Neuron (in vitro differentiated cells): ENCODE measurements around the gene IL2RA.
"Not testable (repeated sequence)": the region's sequence is repeated elsewhere in the genome, so short reads cannot be mapped to it uniquely, and the experiment has no call there.

ENCODE experiments used
- H2AFZ ChIP-seq: one replicate; pipeline ENCODE4 v1.6.1; 2013; ENCODE audit warnings: low read depth, mild to moderate bottlenecking, inconsistent platforms, low read length, moderate library complexity
- H3K27me3 ChIP-seq: one replicate; pipeline ENCODE4 v1.6.1; 2013; ENCODE audit warnings: low read length; ENCODE audit not compliant: insufficient read depth
- H3K36me3 ChIP-seq: one replicate; pipeline ENCODE4 v1.6.1; 2013; ENCODE audit warnings: low read length; ENCODE audit not compliant: insufficient read depth
- H3K4me1 ChIP-seq: one replicate; pipeline ENCODE4 v1.6.1; 2013; ENCODE audit warnings: low read length; ENCODE audit not compliant: insufficient read depth
- H3K4me3 ChIP-seq: 2 replicates; pipeline ENCODE4 v1.5.1; 2013; ENCODE audit warnings: mild to moderate bottlenecking, low read length, moderate library complexity
- H3K9me3 ChIP-seq: one replicate; pipeline ENCODE4 v1.6.1; 2013; ENCODE audit warnings: low read length

Gene IL2RA

GRCh38 chr10:5968037-5968680, 94.0 kb downstream of the IL2RA start:
- no peak overlapping the region for H3K4me3 ChIP-seq
- H2AFZ ChIP-seq = no peak overlapping the region
- no peaks in the 10 kb centered on the region for H3K4me1 ChIP-seq
- H3K27me3 ChIP-seq = peaks cover 13% of the 10 kb centered on the region
- no peaks in the 10 kb centered on the region for H3K36me3 ChIP-seq
- H3K9me3 ChIP-seq = no peaks in the 10 kb centered on the region

- no peak overlapping the region for H2AFZ ChIP-seq
- H3K36me3 ChIP-seq = no peaks in the 10 kb centered on the region
- no peaks in the 10 kb centered on the region for H3K4me1 ChIP-seq
- H3K27me3 ChIP-seq = peaks cover 19% of the 10 kb centered on the region
- H3K4me3 ChIP-seq = no peak overlapping the region
- H3K9me3 ChIP-seq = no peaks in the 10 kb centered on the region
Observed at GRCh38 chr10:5965266-5965665, 96.9 kb downstream of the IL2RA start.

DNA sequence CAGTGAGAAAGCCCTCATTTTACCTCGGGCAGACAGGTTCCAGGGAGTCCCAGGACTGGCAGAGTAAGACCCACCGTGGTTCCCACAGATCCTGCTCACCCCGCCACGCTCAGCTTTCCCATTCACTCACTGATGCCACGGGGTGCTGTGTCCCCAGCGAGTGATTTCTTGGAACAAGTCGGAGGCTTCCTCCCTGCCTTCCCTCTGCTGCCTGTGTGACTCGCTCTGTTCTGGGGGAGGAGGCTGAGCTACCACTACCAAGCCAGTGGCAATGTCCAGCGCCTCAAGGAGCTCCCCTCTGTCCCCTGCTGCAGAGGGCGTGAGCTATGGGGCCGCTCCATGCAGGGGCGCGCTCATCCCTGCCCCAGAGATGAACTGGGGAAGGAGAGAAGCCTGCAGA, 97.4 kb downstream of the IL2RA start:
- H3K36me3 ChIP-seq = no peaks in the 10 kb centered on the region
- H3K9me3 ChIP-seq = no peaks in the 10 kb centered on the region
- H2AFZ ChIP-seq = no peak overlapping the region
- no peak overlapping the region for H3K4me3 ChIP-seq
- H3K27me3 ChIP-seq = peaks cover 19% of the 10 kb centered on the region
- no peaks in the 10 kb centered on the region for H3K4me1 ChIP-seq

- no peaks in the 10 kb centered on the region for H3K36me3 ChIP-seq
- no peaks in the 10 kb centered on the region for H3K4me1 ChIP-seq
- no peaks in the 10 kb centered on the region for H3K9me3 ChIP-seq
- peaks cover 19% of the 10 kb centered on the region for H3K27me3 ChIP-seq
- H3K4me3 ChIP-seq = no peak overlapping the region
- H2AFZ ChIP-seq = no peak overlapping the region
Observed at GRCh38 chr10:5963591-5963990, 98.6 kb downstream of the IL2RA start.

- Histone ChIP-seq H3K9me3 (no peaks in the 10 kb centered on the region), H3K4me1 (no peaks in the 10 kb centered on the region), H3K36me3 (no peaks in the 10 kb centered on the region), H3K27me3 (peaks cover 19% of the 10 kb centered on the region), H3K4me3 (no peak overlapping the region), H2AFZ (no peak overlapping the region)
Observed at GRCh38 chr10:5963071-5963470, 99.1 kb downstream of the IL2RA start.

GRCh38 chr10:5962358-5962940, 99.7 kb downstream of the IL2RA start:
- H2AFZ ChIP-seq, H3K4me1 ChIP-seq, H3K9me3 ChIP-seq, H3K4me3 ChIP-seq, H3K36me3 ChIP-seq: not testable (repeated sequence)
- peaks cover 19% of the 10 kb centered on the region for H3K27me3 ChIP-seq

DNA sequence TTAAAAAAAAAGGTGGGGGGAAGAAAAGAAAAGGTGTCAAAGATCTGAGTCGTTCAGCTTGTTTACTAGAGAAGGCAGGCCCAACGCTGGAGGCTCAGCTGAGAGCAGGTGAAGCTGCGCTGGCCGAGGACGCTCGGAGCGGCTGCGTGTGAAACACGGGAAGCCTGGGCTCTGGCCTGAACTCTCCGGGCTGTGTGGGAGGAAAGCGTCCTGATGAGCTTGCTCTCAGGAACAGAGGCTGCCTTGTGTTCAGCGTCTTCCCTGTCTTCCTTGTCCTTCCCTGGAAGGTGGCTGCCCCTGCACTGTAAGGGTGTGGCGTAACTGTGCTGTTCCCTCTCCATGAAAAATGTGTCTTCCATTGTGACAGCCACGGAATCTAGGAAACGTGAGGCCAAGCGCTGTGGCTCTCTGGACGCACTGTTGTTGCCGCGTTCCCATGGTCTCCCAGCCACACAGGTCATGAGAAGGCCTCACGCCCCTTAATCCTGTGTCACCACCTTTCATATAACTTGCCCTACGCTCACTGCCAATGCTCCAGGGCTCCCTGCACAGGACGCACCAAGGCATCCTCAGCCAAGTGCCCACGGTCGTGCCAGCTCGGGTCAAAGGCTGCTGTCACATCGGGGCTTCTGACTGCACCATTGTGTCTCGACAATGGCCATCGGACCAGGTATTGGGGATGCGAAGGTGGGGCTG, 100.6 kb downstream of the IL2RA start:
- no peaks in the 10 kb centered on the region for H3K36me3 ChIP-seq
- H2AFZ ChIP-seq = no peak overlapping the region
- H3K4me1 ChIP-seq = no peaks in the 10 kb centered on the region
- no peak overlapping the region for H3K4me3 ChIP-seq
- peaks cover 19% of the 10 kb centered on the region for H3K27me3 ChIP-seq
- no peaks in the 10 kb centered on the region for H3K9me3 ChIP-seq

GRCh38 chr10:5960973-5961275, 101.2 kb downstream of the IL2RA start:
- H3K4me1 ChIP-seq, H3K36me3 ChIP-seq, H3K4me3 ChIP-seq, H2AFZ ChIP-seq, H3K9me3 ChIP-seq: not testable (repeated sequence)
- H3K27me3 ChIP-seq = peaks cover 19% of the 10 kb centered on the region
